Caco-2 (cell line): ENCODE data around the gene INPP5E. TPM values are rescaled to one million over a fixed set of nuclear protein-coding genes. Genes with fewer than 3 reads are reported as not detected.

Source experiments
- BruUV-seq: library from RNA; stranded (reverse); fragments of 400-500 nt; replicated peaks from 2 replicates; lab custom pipeline; 2021; lab: Mats Ljungman, UMichigan
- CTCF ChIA-PET: fragments of 300-600 bp; sonication (Branson Sonifier 250); formaldehyde crosslinking; loops from one replicate; lab custom pipeline; 2022; ENCODE audit warnings: antibody characterized with exemption; lab: Charles Lee
- POLR2A ChIA-PET: fragments of 300-600 bp; sonication (Branson Sonifier 250); formaldehyde crosslinking; loops from one replicate; lab custom pipeline; 2022; ENCODE audit warnings: antibody characterized with exemption; lab: Charles Lee
- DNase-seq, 2 experiments: peaks; one replicate each; pipeline versions ENCODE4 v3.0.0 to v3.0.0-alpha.2; 2020 to 2022
- H3K27me3 ChIP-seq: replicated peaks from 2 replicates; pipeline ENCODE4 v1.6.0; 2011; ENCODE audit warnings: low read length; ENCODE audit not compliant: control insufficient read depth, insufficient read depth
- H3K36me3 ChIP-seq: 2 replicates; pipeline ENCODE4 v1.5.1; 2011; ENCODE audit warnings: low read length; ENCODE audit not compliant: control insufficient read depth, insufficient read depth
- H3K4me1 ChIP-seq: fragments of 250-450 bp; sonication (Bioruptor Pico); 2 replicates; pipeline ENCODE4 v1.5.1; 2020; ENCODE audit warnings: mild to moderate bottlenecking
- H3K4me3 ChIP-seq: 2 replicates; pipeline ENCODE4 v1.5.1; 2011; ENCODE audit warnings: low read depth, mild to moderate bottlenecking, control low read depth, low read length
- H3K9me3 ChIP-seq: fragments of 250-450 bp; sonication (Bioruptor Pico); 2 replicates; pipeline ENCODE4 v1.5.1; 2020; ENCODE audit warnings: mild to moderate bottlenecking, moderate library complexity
- H3K27ac Mint-ChIP-seq: one replicate; pipeline ENCODE4 v1.8.0; 2022; ENCODE audit warnings: mixed read lengths; ENCODE audit not compliant: unreplicated experiment
- H3K27me3 Mint-ChIP-seq: one replicate; pipeline ENCODE4 v1.8.0; 2022; ENCODE audit warnings: mixed read lengths; ENCODE audit not compliant: insufficient read depth, unreplicated experiment
- H3K36me3 Mint-ChIP-seq: one replicate; pipeline ENCODE4 v1.8.0; 2022; ENCODE audit warnings: mild to moderate bottlenecking, mixed read lengths; ENCODE audit not compliant: insufficient read depth, unreplicated experiment
- H3K4me1 Mint-ChIP-seq: one replicate; pipeline ENCODE4 v1.8.0; 2022; ENCODE audit warnings: low read depth, mixed read lengths; ENCODE audit not compliant: unreplicated experiment
- H3K4me3 Mint-ChIP-seq: one replicate; pipeline ENCODE4 v1.8.0; 2022; ENCODE audit warnings: mild to moderate bottlenecking, moderate library complexity, mixed read lengths; ENCODE audit not compliant: unreplicated experiment
- H3K9me3 Mint-ChIP-seq: one replicate; pipeline ENCODE4 v1.8.0; 2022; ENCODE audit warnings: mixed read lengths; ENCODE audit not compliant: unreplicated experiment
- intact Hi-C: fragments of 100-400 bp; cut with micrococcal nuclease; formaldehyde crosslinking; loops from one replicate; pipeline ENCODE4 v1.10.0; 2022; ENCODE audit not compliant: unreplicated experiment
- total RNA-seq: library from RNA; stranded (reverse); gene quantifications from 2 replicates; pipeline ENCODE4 v1.2.3, GENCODE V29; 2022
- TF ChIP-seq, protein P1 (sequence below), 2 experiments: fragments of 200-600 bp in 1 of 2; IDR thresholded peaks; 1 replicate in 1 of 2; 2 replicates in 1 of 2; pipeline versions ENCODE4 v1.5.1 to v1.8.0; 2011 to 2022; ENCODE audit warnings: antibody characterized with exemption in 1 of 2, control low read depth in 1 of 2, inconsistent platforms in 1 of 2, low read depth in 1 of 2, low read length in 1 of 2, mild to moderate bottlenecking in 1 of 2, moderate library complexity in 1 of 2; ENCODE audit not compliant: insufficient read depth in 1 of 2, severe bottlenecking in 1 of 2, unreplicated experiment in 1 of 2

INPP5E gene
- total RNA-seq, 1 experiment from 2014 or later, result 18.6 TPM

DNA sequence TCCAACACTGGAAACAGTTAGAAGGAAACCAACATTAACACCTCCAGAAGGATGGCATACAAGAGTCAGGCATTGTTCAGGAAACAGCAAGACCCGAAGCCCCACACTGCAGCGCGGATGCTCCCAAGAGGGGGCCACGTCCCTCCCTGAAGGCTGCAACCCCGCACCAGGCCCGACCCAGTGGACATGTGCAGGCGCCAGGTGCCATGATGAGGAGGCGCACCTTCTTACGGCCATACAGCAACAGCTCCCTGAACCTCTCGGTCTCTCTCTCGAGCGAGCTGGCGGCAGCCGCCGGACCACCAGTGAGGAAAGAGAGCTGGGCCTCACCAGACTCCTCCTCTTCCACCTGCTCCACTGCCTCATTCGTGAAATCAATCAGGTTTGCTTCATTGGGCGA, 23.0 kb upstream of the INPP5E start:
- no peak for DNase-seq
- no TSS peak for BruUV-seq
- no peaks in the 10 kb centered on the region for H3K9me3 ChIP-seq
- POLR2A ChIA-PET, result no interaction called here
- H3K36me3 ChIP-seq, result peaks cover 8% of the 10 kb centered on the region
- Mint-ChIP-seq H3K9me3 (no peaks in the 10 kb centered on the region), H3K27ac (no peak overlapping the region), H3K36me3 (peaks cover 94% of the 10 kb centered on the region), H3K27me3 (no peaks in the 10 kb centered on the region), H3K4me3 (no peak overlapping the region), H3K4me1 (no peaks in the 10 kb centered on the region)
- intact Hi-C loops, result no loop called here
- CTCF ChIA-PET, result no interaction called here
- H3K27me3 ChIP-seq, result no peaks in the 10 kb centered on the region
- TF ChIP-seq, protein P1, sequence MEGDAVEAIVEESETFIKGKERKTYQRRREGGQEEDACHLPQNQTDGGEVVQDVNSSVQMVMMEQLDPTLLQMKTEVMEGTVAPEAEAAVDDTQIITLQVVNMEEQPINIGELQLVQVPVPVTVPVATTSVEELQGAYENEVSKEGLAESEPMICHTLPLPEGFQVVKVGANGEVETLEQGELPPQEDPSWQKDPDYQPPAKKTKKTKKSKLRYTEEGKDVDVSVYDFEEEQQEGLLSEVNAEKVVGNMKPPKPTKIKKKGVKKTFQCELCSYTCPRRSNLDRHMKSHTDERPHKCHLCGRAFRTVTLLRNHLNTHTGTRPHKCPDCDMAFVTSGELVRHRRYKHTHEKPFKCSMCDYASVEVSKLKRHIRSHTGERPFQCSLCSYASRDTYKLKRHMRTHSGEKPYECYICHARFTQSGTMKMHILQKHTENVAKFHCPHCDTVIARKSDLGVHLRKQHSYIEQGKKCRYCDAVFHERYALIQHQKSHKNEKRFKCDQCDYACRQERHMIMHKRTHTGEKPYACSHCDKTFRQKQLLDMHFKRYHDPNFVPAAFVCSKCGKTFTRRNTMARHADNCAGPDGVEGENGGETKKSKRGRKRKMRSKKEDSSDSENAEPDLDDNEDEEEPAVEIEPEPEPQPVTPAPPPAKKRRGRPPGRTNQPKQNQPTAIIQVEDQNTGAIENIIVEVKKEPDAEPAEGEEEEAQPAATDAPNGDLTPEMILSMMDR (IDR thresholded peaks at IDR 0.05; ENCODE audit: insufficient read depth in 1 of 2, low read depth in 1 of 2, low read length in 1 of 2, severe bottlenecking in 1 of 2, unreplicated experiment in 1 of 2), result no peak
- H3K4me3 ChIP-seq, result no peak overlapping the region
- no peaks in the 10 kb centered on the region for H3K4me1 ChIP-seq

DNA sequence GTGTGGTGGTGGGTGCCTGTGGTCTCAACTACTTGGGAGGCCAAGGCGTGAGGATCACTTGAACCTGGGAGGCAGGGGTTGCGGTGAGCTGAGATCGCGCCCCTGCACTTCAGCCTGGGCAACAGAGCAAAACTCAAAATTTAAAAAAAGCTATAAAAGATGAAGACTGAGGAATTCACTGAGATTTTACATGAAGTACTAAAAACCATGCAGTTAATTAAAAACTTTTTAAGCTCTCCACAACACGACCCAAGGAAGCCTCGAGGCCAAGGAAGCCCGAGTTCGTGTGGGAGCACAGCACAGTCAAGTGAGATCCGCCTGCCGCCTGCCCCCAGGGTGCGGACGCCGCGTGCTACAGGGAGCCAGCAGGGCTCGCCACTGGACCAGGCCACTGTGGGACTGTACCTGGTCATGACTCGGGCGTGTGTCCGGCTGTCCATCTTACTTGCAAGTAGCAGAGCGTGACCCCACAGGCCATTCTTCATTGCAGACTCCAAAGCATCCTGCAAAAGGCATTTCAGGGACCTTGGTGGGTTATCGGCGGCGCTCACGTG, 21.2 kb upstream of the INPP5E start:
- ChIA-PET CTCF (no interaction called here), POLR2A (no interaction called here)
- Histone ChIP-seq H3K27me3 (no peaks in the 10 kb centered on the region), H3K9me3 (no peaks in the 10 kb centered on the region), H3K36me3 (peaks cover 6% of the 10 kb centered on the region), H3K4me1 (no peaks in the 10 kb centered on the region), H3K4me3 (no peak overlapping the region)
- Mint-ChIP-seq H3K9me3 (no peaks in the 10 kb centered on the region), H3K4me3 (no peak overlapping the region), H3K27me3 (no peaks in the 10 kb centered on the region), H3K27ac (no peak overlapping the region), H3K4me1 (no peaks in the 10 kb centered on the region), H3K36me3 (peaks cover 94% of the 10 kb centered on the region)
- no peak for DNase-seq
- BruUV-seq, result no TSS peak
- TF ChIP-seq, protein P1 (IDR thresholded peaks at IDR 0.05; ENCODE audit: insufficient read depth in 1 of 2, low read depth in 1 of 2, low read length in 1 of 2, severe bottlenecking in 1 of 2, unreplicated experiment in 1 of 2), result no peak
- intact Hi-C loops, result no loop called here

DNA sequence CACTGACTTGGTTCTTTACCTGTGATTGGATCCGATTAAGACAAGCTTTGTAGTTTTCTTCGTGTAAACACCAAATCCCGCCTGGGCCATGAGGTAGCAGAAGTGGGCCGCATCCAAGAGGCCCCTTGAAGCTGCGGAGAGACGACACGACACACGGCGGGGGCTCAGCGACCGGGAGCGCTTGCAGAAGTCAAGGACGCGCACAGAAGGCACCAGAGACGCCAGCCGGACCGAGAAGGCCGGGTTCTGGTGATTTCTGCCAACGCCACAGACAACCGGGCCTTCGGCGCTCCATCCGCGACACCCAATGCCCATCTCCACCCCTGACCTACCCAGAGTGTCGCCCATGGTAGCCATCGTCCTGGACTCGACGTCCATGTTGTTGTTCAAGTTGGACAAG, 19.8 kb upstream of the INPP5E start:
- POLR2A ChIA-PET, result no interaction called here
- Histone ChIP-seq H3K9me3 (no peaks in the 10 kb centered on the region), H3K4me3 (no peak overlapping the region), H3K27me3 (no peaks in the 10 kb centered on the region), H3K4me1 (no peaks in the 10 kb centered on the region), H3K36me3 (peaks cover 3% of the 10 kb centered on the region)
- peaks cover 93% of the 10 kb centered on the region for H3K36me3 Mint-ChIP-seq
- intact Hi-C loops, result no loop called here
- no peaks in the 10 kb centered on the region for H3K9me3 Mint-ChIP-seq
- TF ChIP-seq, protein P1 (IDR thresholded peaks at IDR 0.05; ENCODE audit: insufficient read depth in 1 of 2, low read depth in 1 of 2, low read length in 1 of 2, severe bottlenecking in 1 of 2, unreplicated experiment in 1 of 2), result no peak
- no TSS peak for BruUV-seq
- H3K27me3 Mint-ChIP-seq, result no peaks in the 10 kb centered on the region
- H3K4me3 Mint-ChIP-seq, result no peak overlapping the region
- no peak overlapping the region for H3K27ac Mint-ChIP-seq
- no peak for DNase-seq
- CTCF ChIA-PET, result no interaction called here
- no peaks in the 10 kb centered on the region for H3K4me1 Mint-ChIP-seq
